Jurkat, Clone E6-1 (cell line): ENCODE results near the gene CACNA1G.

Experiments used
- DNase-seq: peaks from one replicate; pipeline ENCODE4 v3.0.0-alpha.2; 2011; ENCODE audit warnings: low read depth, low spot score
- H3K4me3 ChIP-seq: 2 replicates; pipeline ENCODE4 v1.5.1; 2011; ENCODE audit warnings: mild to moderate bottlenecking, low read length, control low read depth, moderate library complexity

The CACNA1G gene

GRCh38 chr17:50624321-50624934 is 63.9 kb downstream of the CACNA1G start:
- DNase-seq, result no peak
- no peak overlapping the region for H3K4me3 ChIP-seq

- H3K4me3 ChIP-seq, result no peak overlapping the region
- no peak for DNase-seq
These were observed 64.7 kb downstream of the CACNA1G start for GRCh38 chr17:50625032-50625871.

- H3K4me3 ChIP-seq, result no peak overlapping the region
- peak; percentile 49 for DNase-seq
These were observed 65.6 kb downstream of the CACNA1G start for GRCh38 chr17:50626037-50626574.

- no peak for DNase-seq
- no peak overlapping the region for H3K4me3 ChIP-seq
These were observed 66.7 kb downstream of the CACNA1G start for GRCh38 chr17:50627036-50627781.

GRCh38 chr17:50627782-50628601 is 67.5 kb downstream of the CACNA1G start:
- no peak overlapping the region for H3K4me3 ChIP-seq
- no peak for DNase-seq

GRCh38 chr17:50629902-50630301 is 69.4 kb downstream of the CACNA1G start:
- DNase-seq, result no peak
- no peak overlapping the region for H3K4me3 ChIP-seq

- no peak for DNase-seq
- H3K4me3 ChIP-seq, result no peak overlapping the region
These were observed 70.1 kb downstream of the CACNA1G start for GRCh38 chr17:50630524-50631194.

GRCh38 chr17:50631195-50631907 is 70.8 kb downstream of the CACNA1G start:
- no peak for DNase-seq
- no peak overlapping the region for H3K4me3 ChIP-seq

GRCh38 chr17:50631908-50632571 is 71.5 kb downstream of the CACNA1G start:
- H3K4me3 ChIP-seq, result no peak overlapping the region
- no peak for DNase-seq

- no peak for DNase-seq
- no peak overlapping the region for H3K4me3 ChIP-seq
These were observed 72.1 kb downstream of the CACNA1G start for GRCh38 chr17:50632637-50633036.

- no peak for DNase-seq
- no peak overlapping the region for H3K4me3 ChIP-seq
These were observed 73.2 kb downstream of the CACNA1G start for GRCh38 chr17:50633683-50634082.

- no peak within 1 kb of the TSS for H3K4me3 ChIP-seq
- no peak for DNase-seq
These were observed 73.9 kb downstream of the CACNA1G start, which contains the start of gene ABCC3 for GRCh38 chr17:50634224-50634914. Gene ABCC3, plus strand, starts transcription at chr17:50634881. Its CDS starts 56 bp downstream, at chr17:50634937.

GRCh38 chr17:50634915-50635731 is 74.6 kb downstream of the CACNA1G start:
- no peak for DNase-seq

GRCh38 chr17:50635732-50635981 is 75.1 kb downstream of the CACNA1G start:
- DNase-seq, result no peak
- no peak overlapping the region for H3K4me3 ChIP-seq

More at GRCh38 chr17:50634915-50635731, 74.6 kb downstream of the CACNA1G start:
- no peak overlapping the region for H3K4me3 ChIP-seq

GRCh38 chr17:50635982-50636803 is 75.7 kb downstream of the CACNA1G start:
- no peak for DNase-seq
- no peak overlapping the region for H3K4me3 ChIP-seq
